Right ventricle myocardium superior (tissue), 1 donor: ENCODE measurements around the gene GOLGA8T. TPM values are rescaled to one million over a fixed set of nuclear protein-coding genes. Genes with fewer than 3 reads are reported as not detected.
A peak's percentile ranks its signal among the peaks of the same experiment; 100 is the strongest.
"Not testable (repeated sequence)": the region's sequence is repeated elsewhere in the genome, so short reads cannot be mapped to it uniquely, and the experiment has no call there.

ENCODE experiments used
- ATAC-seq: fragments of 200-7000 bp; cut with Tn5 transposase; one replicate; pipeline ENCODE4 v1.9.1; 2020; ENCODE audit warnings: mild to moderate bottlenecking; ENCODE audit not compliant: poor library complexity
- DNase-seq: peaks from one replicate; pipeline ENCODE4 v3.0.0-alpha.2; 2020
- intact Hi-C: fragments of 100-400 bp; cut with DNase I; formaldehyde crosslinking; loops from one replicate; pipeline ENCODE4 v1.11.2; 2022
- total RNA-seq: library from RNA; stranded (reverse); fragmentation: NEBNext Ultra II Directional; extraction: Animal tissue kit (Norgen Biotek cat#: 25700); gene quantifications from one replicate; pipeline ENCODE4 v1.2.1, GENCODE V29; 2021
- donor health status: DM: no; HTN: yes; CAD: no; lungs with severe emphysema.

Gene GOLGA8T
- total RNA-seq, 1 donor from 2014 or later = not detected

DNA sequence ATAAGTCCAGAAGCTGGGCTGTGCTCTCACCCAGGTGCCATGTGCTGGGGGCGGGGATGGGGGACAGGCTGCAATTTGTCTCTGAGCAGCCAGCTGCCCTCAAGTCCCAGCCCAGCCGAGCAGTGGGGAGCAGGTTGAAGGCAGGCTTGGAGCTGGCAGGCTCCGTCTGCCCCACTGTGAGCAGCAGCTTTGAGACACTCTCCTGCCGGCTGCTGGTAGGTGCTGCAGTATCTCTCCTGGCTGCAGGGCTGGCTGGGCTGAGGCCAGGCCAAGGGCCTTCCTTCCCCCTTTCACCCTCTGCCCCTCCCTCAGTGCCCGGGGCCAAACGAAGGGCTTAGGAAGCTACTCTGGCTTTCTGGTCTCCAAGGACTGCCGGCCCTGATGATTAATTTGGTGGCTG, 50.6 kb downstream of the GOLGA8T start:
- ATAC-seq = peak; percentile 71
- DNase-seq, intact Hi-C loops: not testable (repeated sequence)

DNA sequence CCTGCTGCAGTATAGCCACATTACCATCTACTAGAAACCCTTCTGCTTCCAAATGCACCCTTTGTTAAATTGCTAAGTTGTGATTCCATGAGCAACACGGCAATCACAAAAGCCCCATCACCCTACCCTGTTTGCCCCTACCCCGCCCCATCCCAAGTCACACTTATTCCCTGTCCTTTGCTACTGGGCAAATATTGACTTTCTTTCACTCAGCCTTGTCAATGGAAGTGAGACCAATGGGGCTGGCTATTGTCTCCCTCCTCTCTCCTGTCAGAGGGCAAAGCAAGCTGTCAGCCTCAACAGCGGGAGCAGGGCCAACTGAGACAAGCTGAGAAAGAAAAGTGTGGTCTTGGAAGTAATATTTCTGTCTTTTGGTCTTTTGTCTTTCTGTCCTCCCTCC, 52.6 kb downstream of the GOLGA8T start:
- DNase-seq, intact Hi-C loops, ATAC-seq: not testable (repeated sequence)

DNA sequence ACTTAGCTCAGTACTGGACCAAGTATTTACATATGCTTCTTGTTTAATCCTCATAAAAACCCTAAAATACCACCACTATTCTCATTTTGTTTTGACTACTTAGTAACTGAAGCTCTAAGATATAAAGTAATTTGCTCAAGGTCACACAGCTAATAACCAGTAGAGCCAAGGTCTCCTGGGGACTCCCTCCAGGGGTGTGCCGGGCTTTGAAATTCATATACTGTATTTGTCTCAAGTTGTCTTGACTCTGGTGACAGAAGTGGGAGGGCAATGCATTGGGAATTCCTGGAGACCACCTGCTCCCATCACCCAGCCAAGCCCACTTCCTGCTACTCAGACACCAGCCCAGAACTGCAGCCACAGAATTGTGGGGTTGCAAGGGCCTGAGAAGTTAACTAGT, 54.9 kb downstream of the GOLGA8T start:
- ATAC-seq, intact Hi-C loops, DNase-seq: not testable (repeated sequence)

DNA sequence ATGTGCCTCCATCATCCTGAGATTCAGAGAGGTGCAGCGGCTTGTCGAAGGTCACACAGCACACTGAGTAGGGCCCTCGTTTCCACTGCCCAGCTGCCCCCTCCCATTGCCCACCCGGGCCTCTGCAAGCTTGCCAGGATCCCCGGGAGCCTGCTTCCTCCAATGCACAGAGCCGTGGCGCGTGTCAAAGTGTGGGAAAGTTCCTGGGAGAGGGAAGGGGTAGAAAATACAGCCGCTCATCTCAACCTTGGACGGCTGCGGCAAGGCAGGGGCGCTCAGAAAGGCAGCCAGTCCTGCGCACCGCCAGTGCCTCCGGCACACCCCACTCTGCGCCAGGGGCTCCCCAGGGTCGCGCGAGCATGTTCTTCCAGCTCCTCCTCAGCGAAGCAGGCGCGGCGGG, 56.3 kb downstream of the GOLGA8T start:
- intact Hi-C loops, ATAC-seq, DNase-seq: not testable (repeated sequence)

DNA sequence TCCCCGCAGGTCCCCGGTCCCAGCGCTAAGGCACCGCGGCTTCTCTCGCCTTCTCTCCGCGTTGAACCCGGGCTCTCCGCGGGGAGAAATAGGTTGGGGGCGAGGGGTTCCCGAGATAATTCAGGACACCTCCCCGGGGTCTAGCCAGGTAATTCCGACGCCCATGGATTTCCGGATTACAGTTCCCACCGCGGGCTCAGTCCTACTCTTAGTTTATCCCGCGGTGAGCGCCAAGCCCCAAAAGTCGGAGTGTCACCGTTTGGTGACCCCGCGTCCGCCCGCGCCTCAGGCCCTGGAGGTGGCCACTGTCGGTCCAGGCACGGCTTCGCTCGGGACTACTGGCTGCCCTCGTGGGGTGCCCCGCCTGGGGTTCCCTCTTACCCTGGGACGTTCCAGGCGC, 56.8 kb downstream of the GOLGA8T start:
- ATAC-seq, intact Hi-C loops, DNase-seq: not testable (repeated sequence)

DNA sequence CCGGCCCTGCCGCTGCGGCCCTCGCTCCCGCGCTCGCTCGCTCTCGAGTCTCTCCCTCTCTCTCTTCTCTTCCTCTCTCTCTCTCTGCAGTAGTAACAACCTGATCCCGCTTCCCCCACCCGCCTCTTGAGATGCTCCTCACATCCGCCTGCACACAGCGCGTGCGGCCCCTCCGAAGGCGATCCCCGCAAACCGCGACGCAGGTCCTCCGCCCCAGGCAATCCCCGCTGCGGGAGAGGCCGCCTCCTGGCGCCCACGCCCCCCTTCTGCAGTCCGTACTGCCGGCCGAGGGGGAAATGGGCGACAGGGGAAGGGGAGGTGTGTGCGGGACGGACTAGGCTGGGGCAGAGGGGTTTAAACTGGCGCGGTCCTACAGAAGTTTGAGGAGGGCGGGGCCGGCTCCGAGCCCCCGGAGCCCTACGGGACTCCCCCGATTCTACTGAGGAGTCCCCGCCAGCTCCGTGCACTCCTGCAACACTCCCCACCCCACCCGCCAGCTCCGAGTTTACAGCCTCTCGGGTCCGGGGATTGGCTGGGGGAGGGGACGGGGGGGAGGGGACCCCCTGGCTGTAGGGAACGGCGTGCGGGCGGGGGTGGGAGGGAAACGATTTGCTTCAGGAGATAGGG, 57.4 kb downstream of the GOLGA8T start:
- intact Hi-C loops = not testable (repeated sequence)

DNA sequence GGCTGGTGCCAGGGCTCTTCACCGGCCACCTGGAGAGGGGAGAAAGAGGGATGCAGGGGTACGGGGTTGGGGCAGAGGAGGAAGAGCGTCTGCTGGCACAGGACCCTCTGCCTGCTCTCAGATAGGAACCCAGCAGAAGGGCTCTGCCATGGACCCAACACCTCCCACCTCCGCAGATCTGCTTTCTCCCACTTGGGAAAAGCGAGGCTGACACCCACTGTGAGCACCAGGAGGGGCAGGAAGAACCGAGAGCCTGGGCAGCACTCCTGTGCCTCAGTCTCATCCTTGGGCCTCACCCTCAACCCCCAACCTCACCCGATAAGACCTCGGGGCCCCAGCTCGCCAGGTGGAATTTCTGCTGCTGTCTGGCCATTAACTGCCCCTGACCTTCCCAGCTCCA, 58.0 kb downstream of the GOLGA8T start:
- ATAC-seq, DNase-seq, intact Hi-C loops: not testable (repeated sequence)

More for the DNA sequence above, 57.4 kb downstream of the GOLGA8T start:
- ATAC-seq = peak; percentile 12
- not testable (repeated sequence) for DNase-seq

Other genes starting within 250 kb of the GOLGA8T start
- gene GOLGA8J, start 52.1 kb upstream of the GOLGA8T start, total RNA-seq = not detected